Measurements from ENCODE around the gene AUP1. TPM values are rescaled to one million over a fixed set of nuclear protein-coding genes. Genes with fewer than 3 reads are reported as not detected.

AUP1 gene
- total and polyA plus RNA-seq, 2 of the 4 experiments (the other 2 are of a cell fraction) = 47.5 to 100.0 TPM

GRCh38 chr2:74537140-74537539 lies 7.6 kb upstream of the AUP1 start:
- H3K56ac ChIP-seq (ENCODE audit: extremely low read depth, insufficient read depth, low read length) = no peak overlapping the region
- no peak overlapping the region for H3K9ac ChIP-seq (ENCODE audit: low read depth, low read length)
- no peak overlapping the region for H3K4me2 ChIP-seq (ENCODE audit: low read depth, low read length)
- in situ Hi-C loops (cut with MboI; ENCODE audit: low sequenced_read_pairs) = no loop called here
- H3K79me1 ChIP-seq (ENCODE audit: low read depth in 1 of 2, low read length in 2 of 2) = peaks cover 0 to 5% of the 10 kb centered on the region in 2 experiments; a peak in 2 of 4 replicates
- H2BK5ac ChIP-seq (ENCODE audit: low read depth, low read length, poor library complexity, severe bottlenecking) = no peak overlapping the region
- no peak overlapping the region for H3K4ac ChIP-seq (ENCODE audit: low read depth, low read length)
- H2BK120ac ChIP-seq (ENCODE audit: low read depth, low read length) = no peak overlapping the region
- ChIA-PET CTCF (no interaction called here), POLR2A (ENCODE audit: unreplicated experiment) (no interaction called here)
- no peaks in the 10 kb centered on the region for H4K20me1 ChIP-seq (ENCODE audit: insufficient read depth, low read length)
- H3K23ac ChIP-seq (ENCODE audit: low read depth, low read length) = no peak overlapping the region
- no peak overlapping the region for H2AK9ac ChIP-seq (replicated peaks; ENCODE audit: low read depth, low read length, poor library complexity)
- no peaks in the 10 kb centered on the region for H3K9me1 ChIP-seq (ENCODE audit: insufficient read depth, low read length)
- H2AK5ac ChIP-seq (ENCODE audit: low read depth, low read length) = no peak overlapping the region
- H3K36me3 ChIP-seq (ENCODE audit: control insufficient read depth, insufficient read depth, low read length) = peaks cover 31% of the 10 kb centered on the region
- intact Hi-C loops (cut with micrococcal nuclease) = no loop called here
- ATAC-seq (ENCODE audit: low read depth) (no peak; the same call in 1 of the 2 replicates), DNase-seq (no peak)
- H3K14ac ChIP-seq (replicated peaks; ENCODE audit: low read depth, low read length) = no peak overlapping the region
- H3K27me3 ChIP-seq (ENCODE audit: control insufficient read depth, insufficient read depth, low read length) = no peaks in the 10 kb centered on the region
- WGBS, 2 experiments (ENCODE audit: extremely low coverage in 2 of 2, insufficient read length in 1 of 2) = 94% methylated on average over 2 of the region's 4 CpGs; no CpG with 5 or more reads in 1 of the 2 experiments
- no peaks in the 10 kb centered on the region for H3K9me3 ChIP-seq (ENCODE audit: control insufficient read depth, insufficient read depth, low read length)
- no peak overlapping the region for H3K27ac ChIP-seq (ENCODE audit: insufficient read depth, low read length)
- no peaks in the 10 kb centered on the region for H3K4me1 ChIP-seq (ENCODE audit: control insufficient read depth, insufficient read depth, low read length)
- no peak overlapping the region for H2AFZ ChIP-seq (replicated peaks; ENCODE audit: low read length, poor library complexity)
- H3K4me3 ChIP-seq (ENCODE audit: insufficient read depth, low read depth, low read length) = no peak overlapping the region
- TF ChIP-seq CTCF (conservative IDR thresholded peaks at IDR 0.05; ENCODE audit: low read depth, low read length) = no peak
- no peak for TF ChIP-seq RCOR1 (IDR thresholded peaks at IDR 0.05; ENCODE audit: insufficient replicate concordance, low read length)
- no peak for TF ChIP-seq MXI1 (IDR thresholded peaks at IDR 0.05; ENCODE audit: borderline replicate concordance, low read depth, low read length)
- TF ChIP-seq RAD21 (IDR thresholded peaks at IDR 0.05; ENCODE audit: low read length) = no peak
- no peak for TF ChIP-seq USF2 (IDR thresholded peaks at IDR 0.05; ENCODE audit: low read depth, low read length)
- no peak for TF ChIP-seq BHLHE40 (IDR thresholded peaks at IDR 0.05; ENCODE audit: low read depth, low read length)
- TF ChIP-seq MAZ (IDR thresholded peaks at IDR 0.05; ENCODE audit: borderline replicate concordance, low read depth, low read length) = no peak
- TF ChIP-seq SMC3 (IDR thresholded peaks at IDR 0.05; ENCODE audit: low read depth, low read length) = no peak
- no peak for TF ChIP-seq CHD1 (IDR thresholded peaks at IDR 0.05; ENCODE audit: low read depth, low read length)
- TF ChIP-seq NFE2L2 (IDR thresholded peaks at IDR 0.05; ENCODE audit: low read depth, low read length) = no peak
- TF ChIP-seq MAFK (IDR thresholded peaks at IDR 0.05; ENCODE audit: low read depth, low read length) = no peak
- TF ChIP-seq RFX5 (IDR thresholded peaks at IDR 0.05; ENCODE audit: low read depth, low read length) = no peak
- TF ChIP-seq CEBPB (IDR thresholded peaks at IDR 0.05; ENCODE audit: low read depth, low read length) = no peak
- H3K18ac ChIP-seq (ENCODE audit: low read depth, low read length) = no peak overlapping the region
- BruUV-seq (replicated peaks) = no TSS peak
- H2BK20ac ChIP-seq (ENCODE audit: low read depth, low read length) = no peak overlapping the region
- H2BK15ac ChIP-seq (ENCODE audit: low read depth, low read length) = no peak overlapping the region
- dilution Hi-C loops (cut with HindIII; ENCODE audit: low sequenced_read_pairs, unreplicated experiment) = no loop called here
- no peak overlapping the region for H4K8ac ChIP-seq (ENCODE audit: low read depth in 2 of 2, low read length in 2 of 2)
- no peak overlapping the region for H4K91ac ChIP-seq (ENCODE audit: insufficient read depth, low read depth, low read length)
- no peak overlapping the region for H4K5ac ChIP-seq (ENCODE audit: low read depth, low read length)

All from IMR-90 (cell line).